Liver (tissue), 9 donors: ENCODE data around the gene GIMAP4. TPM values are rescaled to one million over a fixed set of nuclear protein-coding genes. Genes with fewer than 3 reads are reported as not detected.

ENCODE experiments used
- DNase-seq: peaks from one replicate; pipeline ENCODE4 v3.0.0-alpha.2; 2017; ENCODE audit warnings: low spot score
- H3K27ac ChIP-seq, 2 donors: one replicate each; pipeline ENCODE4 v1.7.0; 2013; ENCODE audit warnings: inconsistent platforms in 2 of 2, low read length in 2 of 2, control low read depth in 1 of 2, low read depth in 1 of 2, mild to moderate bottlenecking in 1 of 2
- H3K27me3 ChIP-seq, 4 donors: one replicate each; pipeline versions ENCODE4 v1.6.1 to v1.7.0; 2013; ENCODE audit warnings: low read length in 3 of 4, inconsistent platforms in 1 of 4, mild to moderate bottlenecking in 1 of 4, moderate library complexity in 1 of 4; ENCODE audit not compliant: control insufficient read depth in 4 of 4, insufficient read depth in 4 of 4
- H3K36me3 ChIP-seq, 4 donors: one replicate each; pipeline versions ENCODE4 v1.6.1 to v1.7.0; 2013; ENCODE audit warnings: low read length in 3 of 4, mild to moderate bottlenecking in 3 of 4, low read depth in 1 of 4, moderate library complexity in 1 of 4; ENCODE audit not compliant: control insufficient read depth in 4 of 4, insufficient read depth in 3 of 4
- H3K4me1 ChIP-seq, 4 donors: one replicate each; pipeline versions ENCODE4 v1.6.1 to v1.7.0; 2013; ENCODE audit warnings: low read length in 3 of 4, mild to moderate bottlenecking in 3 of 4, moderate library complexity in 1 of 4; ENCODE audit not compliant: control insufficient read depth in 4 of 4, insufficient read depth in 4 of 4
- H3K4me3 ChIP-seq, 3 donors: one replicate each; pipeline versions ENCODE4 v1.6.1 to v1.7.0; 2013; ENCODE audit warnings: low read length in 3 of 3, control low read depth in 1 of 3, low read depth in 1 of 3, mild to moderate bottlenecking in 1 of 3
- H3K9ac ChIP-seq, 2 donors: one replicate each; pipeline ENCODE4 v1.7.0; 2013; ENCODE audit warnings: low read length in 2 of 2, mild to moderate bottlenecking in 2 of 2, moderate library complexity in 2 of 2, control low read depth in 1 of 2, low read depth in 1 of 2
- H3K9me3 ChIP-seq, 4 donors: one replicate each; pipeline versions ENCODE4 v1.6.1 to v1.7.0; 2013; ENCODE audit warnings: low read length in 3 of 4; ENCODE audit not compliant: control insufficient read depth in 4 of 4
- FOXA1 ChIP-seq: IDR thresholded peaks from 2 replicates; pipeline ENCODE4 v1.6.1; 2016; ENCODE audit warnings: antibody characterized with exemption
- FOXA2 ChIP-seq: IDR thresholded peaks from 2 replicates; pipeline ENCODE4 v1.6.1; 2016; ENCODE audit warnings: antibody characterized with exemption
- GABPA ChIP-seq, 2 donors: IDR thresholded peaks in 1 of 2; conservative IDR thresholded peaks in 1 of 2; 2 replicates each; pipeline ENCODE4 v1.6.1; 2016; ENCODE audit warnings: antibody characterized with exemption in 2 of 2, mild to moderate bottlenecking in 1 of 2, moderate library complexity in 1 of 2
- HNF4A ChIP-seq, 2 donors: conservative IDR thresholded peaks; 2 replicates each; pipeline ENCODE4 v1.6.1; 2016; ENCODE audit warnings: antibody characterized with exemption in 2 of 2, mild to moderate bottlenecking in 2 of 2
- NR2F2 ChIP-seq: IDR thresholded peaks from 2 replicates; pipeline ENCODE4 v1.6.1; 2016; ENCODE audit warnings: antibody characterized with exemption
- RAD21 ChIP-seq, 2 donors: IDR thresholded peaks; 2 replicates each; pipeline ENCODE4 v1.6.1; 2016; ENCODE audit warnings: antibody characterized with exemption in 2 of 2, mild to moderate bottlenecking in 2 of 2
- REST ChIP-seq: IDR thresholded peaks from 2 replicates; pipeline ENCODE4 v1.6.1; 2016; ENCODE audit warnings: antibody characterized with exemption, mild to moderate bottlenecking
- RXRA ChIP-seq, 2 donors: IDR thresholded peaks; 2 replicates each; pipeline ENCODE4 v1.6.1; 2017 to 2018; ENCODE audit warnings: antibody characterized with exemption in 2 of 2, mild to moderate bottlenecking in 1 of 2
- SP1 ChIP-seq: IDR thresholded peaks from 2 replicates; pipeline ENCODE4 v1.6.1; 2018; ENCODE audit warnings: antibody characterized with exemption, mild to moderate bottlenecking
- TAF1 ChIP-seq: conservative IDR thresholded peaks from 2 replicates; pipeline ENCODE4 v1.6.1; 2016; ENCODE audit warnings: antibody characterized with exemption, mild to moderate bottlenecking
- YY1 ChIP-seq: IDR thresholded peaks from 2 replicates; pipeline ENCODE4 v1.6.1; 2016; ENCODE audit warnings: antibody characterized with exemption, mild to moderate bottlenecking
- ZBTB33 ChIP-seq: IDR thresholded peaks from 2 replicates; pipeline ENCODE4 v1.6.1; 2016; ENCODE audit warnings: antibody characterized with exemption
- WGBS: extraction: QIAGEN DNeasy Blood & Tissue Kit; methylation state at CpG from one replicate; pipeline ENCODE4 v1.1.7; 2013; 5-methylcytosine and 5-hydroxymethylcytosine counted together
- polyA plus RNA-seq, 2 donors: library from polyadenylated mRNA; stranded (reverse) in 1 of 2; unstranded in 1 of 2; fragments of 200-250 nt in 1 of 2; fragments of >200 nt in 1 of 2; fragmentation: Nextera tagmentation in 1 of 2; extraction: Ambion mirVana in 1 of 2; gene quantifications; one replicate each; pipeline versions ENCODE4 v1.2.1 to v1.2.3, GENCODE V29; 2013 to 2015
- total RNA-seq, 2 donors: library from RNA; depleted of rRNA; stranded (reverse); fragments of >200 nt; gene quantifications; one replicate each; pipeline ENCODE4 v1.2.3, GENCODE V29; 2014
- TF ChIP-seq, protein P1 (sequence below): IDR thresholded peaks from 2 replicates; pipeline ENCODE4 v1.6.1; 2016; ENCODE audit warnings: antibody characterized with exemption
- donor health status: healthy.
- donor health status: healthy.
- donor health status: healthy.
- donor health status: healthy.
- donor health status: healthy.

Gene GIMAP4
- total and polyA plus RNA-seq, 4 donors: 14.6 to 21.3 (median 15.7) TPM

DNA sequence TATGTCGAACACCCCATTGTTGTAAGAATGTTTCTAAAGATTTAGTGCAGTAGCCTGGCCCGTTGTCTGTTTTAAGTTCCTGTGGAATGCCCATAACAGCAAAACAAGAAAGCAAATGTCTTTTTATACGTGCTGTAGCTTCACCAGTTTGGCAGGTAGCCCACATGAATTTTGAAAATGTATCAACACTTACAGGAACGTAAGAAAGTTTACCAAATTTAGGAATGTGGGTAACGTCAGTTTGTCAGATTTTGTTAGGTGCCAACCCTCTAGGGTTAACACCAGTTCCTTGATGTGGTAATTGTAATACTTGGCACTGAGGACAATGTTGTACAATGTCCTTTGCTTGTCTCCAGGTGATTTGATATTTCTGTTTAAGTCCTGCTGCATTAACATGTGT lies 3.2 kb upstream of the GIMAP4 start (continued):
- TF ChIP-seq REST (no peak), FOXA1 (no peak)

DNA sequence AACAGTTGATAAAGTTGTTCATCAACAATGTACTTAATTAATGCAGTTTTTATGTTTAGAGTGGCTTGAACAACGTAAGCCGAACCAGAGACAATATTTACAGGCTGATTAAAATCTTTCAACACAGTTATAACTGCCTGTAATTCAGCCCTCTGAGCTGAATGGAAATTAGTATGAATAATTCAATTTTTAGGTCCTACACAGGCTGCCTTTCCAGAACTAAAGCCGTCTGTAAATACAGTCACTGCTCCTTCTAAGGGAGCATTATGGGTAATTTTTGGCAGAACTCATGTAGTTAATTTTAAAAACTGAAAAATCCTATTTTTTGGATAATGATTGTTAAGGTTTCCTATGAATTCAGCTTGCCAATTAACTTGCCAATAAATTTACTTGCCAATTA lies 2.6 kb upstream of the GIMAP4 start:
- DNase-seq: no peak
- WGBS: 73% methylated on average over 3 of the region's 3 CpGs
- TF ChIP-seq ZBTB33 (no peak), FOXA2 (no peak), SP1 (no peak), HNF4A (conservative IDR thresholded peaks at IDR 0.05) (no peak), REST (no peak), TAF1 (no peak), RAD21 (IDR thresholded peaks at IDR 0.05) (no peak), NR2F2 (no peak), GABPA (IDR thresholded peaks at IDR 0.05 in 1 of 2, conservative IDR thresholded peaks at IDR 0.05 in 1 of 2) (no peak), RXRA (IDR thresholded peaks at IDR 0.05) (no peak), YY1 (no peak)
- TF ChIP-seq, protein P1, sequence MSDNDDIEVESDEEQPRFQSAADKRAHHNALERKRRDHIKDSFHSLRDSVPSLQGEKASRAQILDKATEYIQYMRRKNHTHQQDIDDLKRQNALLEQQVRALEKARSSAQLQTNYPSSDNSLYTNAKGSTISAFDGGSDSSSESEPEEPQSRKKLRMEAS: no peak
- Histone ChIP-seq H3K9ac (no peak overlapping the region), H3K4me1 (no peaks in the 10 kb centered on the region), H3K4me3 (no peak overlapping the region), H3K36me3 (no peaks in the 10 kb centered on the region), H3K9me3 (peaks cover 0 to 7% (median 2%) of the 10 kb centered on the region in 4 donors), H3K27ac (no peak overlapping the region), H3K27me3 (no peaks in the 10 kb centered on the region)
